Body of pancreas (tissue), 4 donors: Measurements from ENCODE around the gene ENTPD7. TPM values are rescaled to one million over a fixed set of nuclear protein-coding genes. Genes with fewer than 3 reads are reported as not detected.
"Not testable (repeated sequence)": the region's sequence is repeated elsewhere in the genome, so short reads cannot be mapped to it uniquely, and the experiment has no call there.

Experiments used
- ATAC-seq: fragments of 150-250 bp; one replicate; pipeline ENCODE4 v1.9.1; 2016
- DNase-seq, 4 donors: peaks; one replicate each; pipeline ENCODE4 v3.0.0-alpha.2; 2019
- H3K27ac ChIP-seq, 4 donors: fragments of 200-600 bp; sonication (generic); 1 replicate in 3 of 4; 2 replicates in 1 of 4; pipeline versions ENCODE4 v1.5.1 to v1.6.1; 2016 to 2019; ENCODE audit warnings: mild to moderate bottlenecking in 1 of 4, mixed read lengths in 1 of 4, moderate library complexity in 1 of 4
- H3K27me3 ChIP-seq, 2 donors: fragments of 200-600 bp; sonication (generic); one replicate each; pipeline ENCODE4 v1.6.0; 2016; ENCODE audit warnings: mild to moderate bottlenecking in 1 of 2
- H3K36me3 ChIP-seq, 2 donors: fragments of 200-600 bp; sonication (generic); replicated peaks in 1 of 2; 2 replicates each; pipeline ENCODE4 v1.5.1; 2016; ENCODE audit warnings: low read depth in 2 of 2; ENCODE audit not compliant: insufficient read depth in 1 of 2
- H3K4me1 ChIP-seq: fragments of 200-600 bp; sonication (generic); one replicate; pipeline ENCODE4 v1.6.0; 2016
- H3K4me3 ChIP-seq, 2 donors: fragments of 200-600 bp; sonication (generic); 1 replicate in 1 of 2; 2 replicates in 1 of 2; pipeline ENCODE4 v1.5.1; 2016 to 2019
- H3K9me3 ChIP-seq, 3 donors: fragments of 200-600 bp; sonication (generic); 1 replicate in 2 of 3; 2 replicates in 1 of 3; pipeline ENCODE4 v1.5.1; 2016
- CTCF ChIP-seq, 7 experiments: fragments of 450-650 bp in 4 of 7; fragments of 200-600 bp in 3 of 7; sonication (generic) in 3 of 7; IDR thresholded peaks; one replicate each; pipeline ENCODE4 v1.5.1; 2016 to 2019; ENCODE audit warnings: antibody characterized with exemption in 7 of 7
- POLR2A ChIP-seq, 3 donors: fragments of 450-650 bp; IDR thresholded peaks; one replicate each; pipeline ENCODE4 v1.6.1; 2016; ENCODE audit warnings: antibody characterized with exemption in 3 of 3, mild to moderate bottlenecking in 2 of 3
- WGBS, 2 donors: methylation state at CpG; one replicate each; pipeline ENCODE4 v1.1.5; 2017; 5-methylcytosine and 5-hydroxymethylcytosine counted together
- intact Hi-C: fragments of 100-400 bp; cut with DNase I; formaldehyde crosslinking; loops from one replicate; pipeline ENCODE4 v1.15.1; 2023
- total RNA-seq, 2 donors: library from RNA; depleted of rRNA; stranded (reverse); fragments of >200 nt; gene quantifications; one replicate each; pipeline ENCODE4 v1.1.0, GENCODE V29; 2016

Gene ENTPD7
- total RNA-seq, 2 donors from 2014 or later = 9.3 to 17.1 TPM

DNA sequence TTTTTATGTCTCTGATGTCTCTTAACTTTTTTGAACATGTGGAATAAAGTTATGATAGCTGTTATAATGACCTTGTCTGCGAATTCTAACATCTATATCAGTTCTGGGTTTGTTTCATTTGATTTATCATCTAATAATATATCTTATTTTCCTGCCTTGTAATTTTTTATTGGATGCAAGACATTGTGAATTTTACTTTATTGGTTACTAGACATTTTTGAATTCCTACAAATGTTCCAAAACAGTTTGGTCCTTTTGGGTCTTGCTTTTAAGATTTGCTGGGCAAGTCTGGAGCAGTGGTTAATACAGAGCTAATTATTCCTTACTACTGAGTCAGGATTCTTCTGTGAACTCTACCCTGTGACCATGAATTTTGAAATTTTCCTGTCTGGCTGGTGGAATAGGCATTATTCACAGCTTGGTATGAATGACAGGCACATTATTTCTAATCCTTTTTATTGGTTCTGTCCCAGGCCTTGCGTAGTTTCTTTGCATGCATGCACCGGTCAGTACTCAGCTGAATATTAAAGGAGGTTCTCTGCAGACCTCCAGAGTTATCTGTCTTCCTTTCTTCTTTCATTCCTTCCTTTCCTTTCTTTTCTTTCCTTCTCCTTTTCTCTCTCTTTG lies 81.7 kb downstream of the ENTPD7 start:
- intact Hi-C loops = no loop called here
- no peaks in the 10 kb centered on the region for H3K9me3 ChIP-seq
- TF ChIP-seq POLR2A (IDR thresholded peaks at IDR 0.05) (no peak), CTCF (IDR thresholded peaks at IDR 0.05) (no peak)
- H3K36me3 ChIP-seq = peaks cover 13 to 24% of the 10 kb centered on the region in 2 donors
- H3K4me1 ChIP-seq = no peaks in the 10 kb centered on the region
- no peaks in the 10 kb centered on the region for H3K27me3 ChIP-seq
- ATAC-seq (no peak), DNase-seq (no peak)
- WGBS, 2 donors = 98 to 100% methylated on average over 3 of the region's 3 CpGs
- H3K27ac ChIP-seq = no peak overlapping the region
- H3K4me3 ChIP-seq = no peak overlapping the region

- intact Hi-C loops = no loop called here
- Histone ChIP-seq H3K36me3 (peaks cover 13 to 30% of the 10 kb centered on the region in 2 donors), H3K4me3 (no peak overlapping the region), H3K4me1 (no peaks in the 10 kb centered on the region), H3K27ac (no peak overlapping the region), H3K9me3 (no peaks in the 10 kb centered on the region), H3K27me3 (no peaks in the 10 kb centered on the region)
- no peak for DNase-seq
- TF ChIP-seq POLR2A (IDR thresholded peaks at IDR 0.05) (no peak), CTCF (IDR thresholded peaks at IDR 0.05) (no peak)
- no peak for ATAC-seq
Measured at GRCh38 chr10:99742254-99742653, 82.9 kb downstream of the ENTPD7 start.

DNA sequence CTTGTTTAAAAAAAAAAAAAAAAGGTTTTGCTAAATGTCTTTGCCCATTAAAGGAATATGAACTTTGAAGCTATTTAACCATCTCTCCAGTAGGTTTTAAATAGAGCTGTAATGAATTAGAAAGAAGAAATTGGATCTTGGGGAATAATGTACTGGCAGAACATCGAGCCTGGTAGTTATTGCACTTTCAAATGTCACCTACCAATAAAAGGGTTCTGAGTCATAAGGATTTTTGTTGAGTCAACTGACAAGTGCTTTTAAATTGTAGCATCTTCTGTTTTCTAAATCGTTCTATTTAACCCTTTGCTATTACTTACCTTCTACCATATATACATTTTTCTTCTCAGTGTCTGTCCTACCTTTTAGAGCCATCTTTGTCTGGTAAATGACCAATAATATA lies 83.4 kb downstream of the ENTPD7 start:
- no peak for TF ChIP-seq CTCF (IDR thresholded peaks at IDR 0.05)
- no peak for TF ChIP-seq POLR2A (IDR thresholded peaks at IDR 0.05)
- no peak for DNase-seq
- WGBS, 2 donors = 77 to 84% methylated on average over 2 of the region's 2 CpGs
- Histone ChIP-seq H3K36me3 (peaks cover 13 to 33% of the 10 kb centered on the region in 2 donors), H3K4me3 (no peak overlapping the region), H3K9me3 (no peaks in the 10 kb centered on the region), H3K27ac (no peak overlapping the region), H3K4me1 (no peaks in the 10 kb centered on the region), H3K27me3 (no peaks in the 10 kb centered on the region)
- no peak for ATAC-seq
- intact Hi-C loops = no loop called here

DNA sequence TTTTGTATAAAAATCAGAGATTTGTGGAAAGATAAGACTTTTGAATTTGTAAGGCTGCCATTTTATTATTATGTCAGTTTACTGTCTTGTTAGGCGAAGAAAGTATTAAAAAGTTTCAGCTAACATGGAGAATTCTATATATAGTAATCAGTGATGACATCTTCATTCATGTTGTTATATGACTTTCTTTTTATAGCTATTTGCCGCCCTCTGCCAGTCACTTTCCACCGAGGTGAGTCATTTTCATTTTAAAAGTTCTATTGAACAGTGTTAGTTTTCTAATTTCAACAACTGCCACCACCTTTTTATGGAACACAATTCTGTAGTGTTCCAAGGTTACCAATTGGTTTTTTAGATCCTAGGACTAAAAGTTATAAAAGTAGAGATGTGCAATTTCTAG lies 84.5 kb downstream of the ENTPD7 start:
- H3K36me3 ChIP-seq = peaks cover 13 to 38% of the 10 kb centered on the region in 2 donors
- DNase-seq = no peak
- no peak overlapping the region for H3K27ac ChIP-seq
- H3K27me3 ChIP-seq = no peaks in the 10 kb centered on the region
- WGBS, 2 donors = 84 to 94% methylated on average over 3 of the region's 3 CpGs
- no peak for ATAC-seq
- no peaks in the 10 kb centered on the region for H3K4me1 ChIP-seq
- no peak for TF ChIP-seq CTCF (IDR thresholded peaks at IDR 0.05)
- no peak for TF ChIP-seq POLR2A (IDR thresholded peaks at IDR 0.05)
- H3K9me3 ChIP-seq = no peaks in the 10 kb centered on the region
- intact Hi-C loops = no loop called here
- no peak overlapping the region for H3K4me3 ChIP-seq

DNA sequence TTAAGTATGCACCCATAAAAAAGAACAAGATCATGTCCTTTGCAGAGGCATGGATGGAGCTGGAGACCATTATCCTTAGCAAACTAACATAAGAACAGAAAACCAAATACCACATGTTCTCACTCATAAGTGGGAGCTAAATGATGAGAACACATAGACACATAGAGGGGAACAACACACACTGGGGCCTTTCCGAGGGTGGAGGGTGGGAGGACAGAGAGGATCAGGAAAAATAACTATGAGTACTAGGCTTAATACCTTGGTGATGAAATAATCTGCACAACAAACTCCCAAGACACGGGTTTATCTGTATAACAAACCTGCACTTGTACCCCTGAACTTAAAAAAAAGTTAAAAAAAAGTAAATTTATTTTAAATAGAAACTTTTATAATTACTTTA lies 86.9 kb downstream of the ENTPD7 start:
- H3K4me1 ChIP-seq, H3K27ac ChIP-seq, intact Hi-C loops, ATAC-seq, H3K4me3 ChIP-seq, H3K9me3 ChIP-seq, DNase-seq, H3K27me3 ChIP-seq: not testable (repeated sequence)
- WGBS, 2 donors = 81 to 89% methylated on average over 2 of the region's 2 CpGs
- H3K36me3 ChIP-seq = peaks cover 13 to 33% of the 10 kb centered on the region in 2 donors
